ENCODE measurements around the gene DPAGT1. TPM values are rescaled to one million over a fixed set of nuclear protein-coding genes. Genes with fewer than 3 reads are reported as not detected.

Gene DPAGT1
- total and polyA plus RNA-seq, 2 of the 8 experiments (the other 6 are each of a cell fraction or from before 2014, with no cell fraction given): 59.8 to 236 TPM

DNA sequence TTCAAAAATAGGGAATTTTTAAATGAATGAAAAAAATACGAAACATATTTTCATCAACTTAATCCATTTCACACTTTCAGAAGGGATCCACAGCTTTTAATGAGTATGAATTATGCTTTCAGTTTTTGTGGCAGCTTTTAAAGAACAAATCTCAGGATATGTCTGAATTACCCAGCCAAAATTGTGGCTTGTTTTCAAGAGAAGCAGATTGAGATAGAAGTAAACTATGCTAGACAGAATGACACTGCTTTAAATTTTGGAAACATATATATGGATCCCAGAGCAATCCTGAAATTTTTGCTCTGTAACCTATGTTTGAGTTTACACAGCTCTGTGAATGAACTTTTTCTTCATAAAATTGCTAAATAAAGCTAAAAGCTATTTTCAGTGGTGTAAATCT is 17.3 kb upstream of the DPAGT1 start:
- no peak overlapping the region for H3K14ac ChIP-seq (ENCODE audit: insufficient read length)
- H3K4me2 ChIP-seq (ENCODE audit: insufficient read depth in 1 of 2, low read depth in 2 of 2, low read length in 2 of 2): no peak overlapping the region
- no peak overlapping the region for H3K4me3 ChIP-seq (ENCODE audit: extremely low read depth in 1 of 4, insufficient read depth in 2 of 4, low read depth in 3 of 4, low read length in 4 of 4)
- no peak overlapping the region for H2BK5ac ChIP-seq (ENCODE audit: low read depth, low read length)
- no peak overlapping the region for H3K23ac ChIP-seq (ENCODE audit: insufficient read length)
- FAIRE-seq: no peak
- H4K91ac ChIP-seq (replicated peaks; ENCODE audit: insufficient read length, low read length): no peak overlapping the region
- H4K20me1 ChIP-seq (replicated peaks in 1 of 2; ENCODE audit: control insufficient read depth in 1 of 2, insufficient read depth in 2 of 2, low read length in 2 of 2): peaks cover 0 to 4% of the 10 kb centered on the region in 2 experiments
- no peaks in the 10 kb centered on the region for H3K27me3 ChIP-seq (replicated peaks in 1 of 4; ENCODE audit: control insufficient read depth in 3 of 4, extremely low read depth in 1 of 4, insufficient read depth in 3 of 4, low read length in 3 of 4)
- H2BK12ac ChIP-seq (ENCODE audit: low read depth, low read length): no peak overlapping the region
- H3K23me2 ChIP-seq (ENCODE audit: low read depth, low read length): peaks cover 5% of the 10 kb centered on the region; the same call in 1 of the 2 replicates
- no peak overlapping the region for H3K4ac ChIP-seq (replicated peaks; ENCODE audit: insufficient read length, low read depth, low read length)
- ChIA-PET CTCF (ENCODE audit: partially characterized antibody) (interaction anchor here (0.7 to 4.9 kb wide), 4 partner anchors 11 to 50 kb away, joined by 3 to 26 read pairs (median 5); partner anchors contain the start of genes C2CD2L and NLRX1), POLR2A (ENCODE audit: partially characterized antibody) (interaction anchor here (0.7 to 4.9 kb wide), 5 partner anchors 11 to 77 kb away, joined by 3 to 42 read pairs (median 9); partner anchors contain the start of genes C2CD2L and DPAGT1)
- H4K8ac ChIP-seq (ENCODE audit: extremely low read depth, insufficient read depth, low read length): no peak overlapping the region
- H2BK20ac ChIP-seq (ENCODE audit: low read length): no peak overlapping the region
- H2BK120ac ChIP-seq (replicated peaks; ENCODE audit: low read depth, low read length): no peak overlapping the region
- TF ChIP-seq PHF8 (conservative IDR thresholded peaks at IDR 0.05; ENCODE audit: low read depth, low read length) (no peak), SP1 (IDR thresholded peaks at IDR 0.05; ENCODE audit: low read depth, low read length) (no peak), ZNF274 (IDR thresholded peaks at IDR 0.05; ENCODE audit: borderline replicate concordance, extremely low read depth, low read length) (no peak), RAD21 (IDR thresholded peaks at IDR 0.05 in 1 of 2, conservative IDR thresholded peaks at IDR 0.05 in 1 of 2; ENCODE audit: low read depth in 2 of 2, low read length in 2 of 2) (no peak), TCF12 (IDR thresholded peaks at IDR 0.05; ENCODE audit: low read depth, low read length) (no peak), CEBPB (IDR thresholded peaks at IDR 0.05; ENCODE audit: low read depth, low read length) (no peak), RNF2 (IDR thresholded peaks at IDR 0.05; ENCODE audit: borderline replicate concordance, low read depth, low read length, missing control alignments, poor library complexity, severe bottlenecking) (no peak), KDM5A (IDR thresholded peaks at IDR 0.05; ENCODE audit: low read length) (no peak), RBBP5 (IDR thresholded peaks at IDR 0.05; ENCODE audit: borderline replicate concordance, low read depth, low read length) (no peak), JUN (IDR thresholded peaks at IDR 0.05; ENCODE audit: low read depth, low read length) (no peak)
- TF ChIP-seq, protein P1, sequence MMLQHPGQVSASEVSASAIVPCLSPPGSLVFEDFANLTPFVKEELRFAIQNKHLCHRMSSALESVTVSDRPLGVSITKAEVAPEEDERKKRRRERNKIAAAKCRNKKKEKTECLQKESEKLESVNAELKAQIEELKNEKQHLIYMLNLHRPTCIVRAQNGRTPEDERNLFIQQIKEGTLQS (IDR thresholded peaks at IDR 0.05; ENCODE audit: insufficient read depth, low read depth, low read length): no peak
- TF ChIP-seq, protein P2, sequence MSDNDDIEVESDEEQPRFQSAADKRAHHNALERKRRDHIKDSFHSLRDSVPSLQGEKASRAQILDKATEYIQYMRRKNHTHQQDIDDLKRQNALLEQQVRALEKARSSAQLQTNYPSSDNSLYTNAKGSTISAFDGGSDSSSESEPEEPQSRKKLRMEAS (IDR thresholded peaks at IDR 0.05): no peak
- 89% methylated on average over 1 of the region's 1 CpG; no CpG with 5 or more reads in 1 of the 2 experiments for WGBS, 2 experiments (ENCODE audit: extremely low coverage in 1 of 2, insufficient coverage in 1 of 2, insufficient read length in 1 of 2, insufficient replicate concordance in 2 of 2, low coverage in 1 of 2, low lambda C conversion rate in 2 of 2, missing lambda C conversion rate in 1 of 2)
- H2AFZ ChIP-seq (ENCODE audit: low read length): no peak overlapping the region
- peaks cover 4 to 10% (median 6%) of the 10 kb centered on the region in 4 experiments; a peak in 6 of 7 replicates for H3K4me1 ChIP-seq (replicated peaks in 1 of 4; ENCODE audit: control insufficient read depth in 3 of 4, insufficient read depth in 4 of 4, low read length in 3 of 4)
- H4K5ac ChIP-seq (ENCODE audit: insufficient read length, low read depth, low read length): no peak overlapping the region
- no peak overlapping the region for H3K27ac ChIP-seq (ENCODE audit: low read depth, low read length)
- no peak overlapping the region for H3K56ac ChIP-seq (replicated peaks; ENCODE audit: insufficient read length, low read depth, low read length)
- no peak overlapping the region for H2AK5ac ChIP-seq (ENCODE audit: low read depth, low read length)
- H3K9me3 ChIP-seq (ENCODE audit: insufficient read depth in 2 of 2, low read depth in 1 of 2, low read length in 1 of 2): no peaks in the 10 kb centered on the region
- H3K36me3 ChIP-seq (ENCODE audit: control insufficient read depth in 2 of 4, insufficient read depth in 4 of 4, low read length in 3 of 4): peaks cover 0 to 2% (median under 1%) of the 10 kb centered on the region in 4 experiments; a peak in 2 of 8 replicates
- no peak overlapping the region for H2BK15ac ChIP-seq (ENCODE audit: low read length)
- H3K79me1 ChIP-seq (ENCODE audit: low read depth, low read length): peaks cover 7% of the 10 kb centered on the region; the same call in 1 of the 2 replicates
- H3K9ac ChIP-seq (replicated peaks in 1 of 4; ENCODE audit: extremely low read depth in 1 of 4, low read depth in 3 of 4, low read length in 3 of 4): no peak overlapping the region
- H3K79me2 ChIP-seq (ENCODE audit: control insufficient read depth in 1 of 2, insufficient read depth in 2 of 2, low read length in 2 of 2): peaks cover 7 to 19% of the 10 kb centered on the region in 2 experiments
- no peak for DNase-seq (ENCODE audit: low read depth in 1 of 2, low spot score in 2 of 2)
- H3K18ac ChIP-seq (ENCODE audit: extremely low read depth, low read length): no peak overlapping the region
